Stimulated activated CD4-positive, alpha-beta T cell treated with anti-CD3 and anti-CD28 coated beads, Interleukin-2, amount 100 ng/mL, for 48 hours (primary cell): Measurements from ENCODE around the gene KRT16.
"Not testable (repeated sequence)": the region's sequence is repeated elsewhere in the genome, so short reads cannot be mapped to it uniquely, and the experiment has no call there.

ENCODE experiments used
- DNase-seq, 2 donors: peaks; one replicate each; pipeline ENCODE4 v3.0.0-alpha.2; 2020

Gene KRT16

DNA sequence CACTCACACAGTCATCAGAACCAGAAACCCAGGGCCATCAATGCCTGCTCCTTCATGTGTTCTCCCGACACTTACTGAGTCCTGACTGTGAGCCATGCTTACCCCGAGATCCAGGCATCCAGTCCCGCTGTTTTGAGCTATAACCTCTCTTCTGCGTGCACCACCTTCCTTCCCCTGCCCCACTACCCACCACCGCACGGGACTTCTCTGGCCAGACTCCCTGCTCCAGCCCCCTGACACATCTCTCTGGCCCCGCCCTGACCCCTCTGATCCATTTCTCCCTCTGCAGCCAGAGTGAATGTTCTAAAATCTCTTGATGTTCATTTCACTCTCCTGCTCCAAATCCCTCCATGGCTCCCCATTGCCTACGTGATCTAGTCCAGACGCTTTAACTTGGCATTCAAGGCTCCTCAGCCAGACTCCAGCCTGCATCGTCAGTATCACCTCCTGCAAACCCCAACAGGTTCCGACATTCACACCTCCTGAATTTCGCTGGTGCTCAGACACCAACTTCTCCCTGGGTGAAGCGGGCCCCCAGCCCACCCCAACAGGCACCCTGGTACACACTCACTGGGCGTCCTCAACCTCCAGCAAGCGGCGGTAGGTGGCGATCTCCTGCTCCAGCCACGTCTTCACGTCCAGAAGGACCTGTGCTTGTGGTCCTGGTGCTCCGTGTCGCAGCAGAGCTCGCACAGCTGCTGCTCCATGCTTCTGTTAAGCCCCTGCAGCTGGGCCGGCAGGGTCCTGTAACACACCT lies 14.9 kb upstream of the KRT16 start:
- DNase-seq, result no peak

DNA sequence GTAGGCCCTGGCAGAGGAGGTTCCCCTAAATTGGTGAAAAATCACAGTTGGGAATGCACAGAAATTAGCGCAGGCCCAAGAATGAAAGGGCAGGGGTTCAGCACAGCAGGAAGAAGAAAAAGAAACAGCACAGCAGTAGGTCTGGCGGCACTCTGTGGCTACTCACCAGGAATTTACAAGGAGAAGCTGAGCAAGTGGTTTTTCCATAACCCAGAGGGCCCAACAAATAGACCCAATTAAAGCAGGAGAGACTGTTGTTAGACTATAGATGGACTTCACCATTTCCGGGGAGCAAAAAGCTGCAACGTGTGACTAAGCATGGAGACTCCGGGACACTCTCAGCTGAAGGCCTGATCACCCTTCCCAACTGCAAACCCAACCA lies 14.3 kb upstream of the KRT16 start:
- not testable (repeated sequence) for DNase-seq

GRCh38 chr17:41626028-41626913 lies 13.7 kb upstream of the KRT16 start:
- not testable (repeated sequence) for DNase-seq

- DNase-seq, result no peak
Measured at GRCh38 chr17:41625602-41626001, 13.0 kb upstream of the KRT16 start.

DNA sequence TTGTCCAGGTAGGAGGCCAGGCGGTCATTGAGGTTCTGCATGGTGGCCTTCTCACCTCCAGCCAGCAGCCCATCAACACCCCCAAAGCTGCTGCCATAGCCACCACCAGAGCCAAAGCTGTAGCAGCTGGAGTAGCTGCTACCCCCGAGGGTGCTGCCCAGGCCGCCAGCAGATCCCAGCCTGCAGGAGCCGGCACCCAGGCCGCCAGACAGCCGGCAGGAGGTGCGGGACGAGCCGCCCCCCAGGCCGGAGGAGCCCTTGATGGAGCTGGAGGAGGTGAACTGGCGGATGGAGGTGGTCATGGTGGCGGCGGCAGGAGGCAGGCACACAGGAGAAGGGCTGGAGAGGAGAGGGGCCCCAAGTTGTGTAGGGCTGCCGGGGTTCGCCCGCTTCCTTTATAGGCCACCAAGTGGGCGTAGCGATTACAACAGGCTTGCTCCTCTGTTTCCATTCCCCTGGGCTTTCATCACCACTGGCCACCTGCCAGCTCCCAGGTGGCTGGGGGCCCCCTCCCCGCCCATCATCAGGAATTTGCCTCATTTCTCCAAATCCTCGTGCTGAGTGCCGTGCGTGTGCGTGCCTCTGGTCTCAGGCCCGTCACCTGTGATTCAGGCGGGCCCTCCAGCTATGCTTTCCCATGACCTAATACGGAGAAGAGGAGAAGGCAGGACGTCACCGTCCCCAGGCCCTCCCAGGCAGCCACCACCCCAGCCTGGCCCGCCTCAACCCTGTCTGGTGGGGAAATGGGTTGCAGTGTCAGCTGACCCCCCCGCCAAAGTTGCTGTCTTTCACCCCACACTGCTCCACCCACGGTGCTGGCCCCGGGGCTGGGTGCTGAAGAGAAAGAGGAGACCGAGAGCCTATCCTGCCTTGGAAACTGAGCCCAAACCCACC lies 11.9 kb upstream of the KRT16 start, which contains the start of gene KRT17:
KRT17 (minus strand) TSS at position 368 of the 894 bp plus-strand sequence; CDS start at position 302, 66 bp downstream.
- no peak for DNase-seq

DNA sequence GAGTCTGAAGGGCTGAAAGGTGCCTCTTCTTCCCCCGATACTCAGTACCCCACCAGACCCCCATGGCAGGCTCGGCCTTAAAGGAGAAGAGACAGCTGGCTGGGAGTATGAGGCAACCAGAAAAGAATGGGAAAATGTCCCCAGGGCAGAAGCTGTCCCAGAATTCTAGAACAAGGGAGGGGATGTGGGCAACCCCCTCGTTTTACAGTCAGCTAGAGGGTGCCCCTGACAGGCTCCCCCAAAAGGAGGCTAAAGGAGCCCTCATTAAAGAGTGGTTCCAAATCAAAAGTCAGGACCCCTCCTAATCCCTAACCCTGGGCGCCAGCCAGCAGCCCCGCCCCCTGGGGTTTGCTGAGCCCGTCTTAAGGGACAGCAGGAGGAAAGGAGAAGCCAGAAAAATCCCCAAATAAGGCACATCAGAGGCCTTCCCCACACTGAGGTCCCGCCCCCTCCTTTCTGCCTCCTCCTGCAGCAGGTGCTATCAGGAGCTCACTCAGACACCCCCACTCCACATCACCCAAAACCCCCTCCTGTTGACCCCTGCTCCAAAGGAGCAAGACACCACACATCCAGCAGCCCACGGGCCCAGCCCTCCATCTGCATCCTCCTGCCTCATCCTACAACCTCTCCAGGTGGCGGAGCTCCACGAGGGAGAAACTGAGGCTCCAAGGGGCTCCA lies 10.8 kb upstream of the KRT16 start:
- not testable (repeated sequence) for DNase-seq

- DNase-seq, result not testable (repeated sequence)
Measured at GRCh38 chr17:41622340-41623183, 10.0 kb upstream of the KRT16 start.

- no peak for DNase-seq
Measured at GRCh38 chr17:41621916-41622315, 9.3 kb upstream of the KRT16 start.

DNA sequence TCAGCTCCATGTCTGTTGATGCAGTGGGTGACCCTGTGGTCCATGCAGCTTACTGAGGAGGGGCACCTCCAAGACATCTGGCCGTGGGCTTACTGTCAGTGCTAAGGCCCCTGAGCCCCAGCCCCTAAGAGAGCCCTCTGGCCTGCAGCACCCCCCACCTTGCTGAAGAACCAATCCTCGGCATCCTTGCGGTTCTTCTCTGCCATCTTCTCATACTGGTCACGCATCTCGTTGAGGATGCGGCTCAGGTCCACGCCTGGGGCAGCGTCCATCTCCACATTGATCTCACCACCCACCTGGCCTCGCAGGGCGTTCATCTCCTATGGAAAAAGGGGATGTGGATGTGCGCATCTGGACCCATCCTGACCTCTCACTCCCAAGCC lies 8.9 kb upstream of the KRT16 start:
- DNase-seq, result not testable (repeated sequence)

DNA sequence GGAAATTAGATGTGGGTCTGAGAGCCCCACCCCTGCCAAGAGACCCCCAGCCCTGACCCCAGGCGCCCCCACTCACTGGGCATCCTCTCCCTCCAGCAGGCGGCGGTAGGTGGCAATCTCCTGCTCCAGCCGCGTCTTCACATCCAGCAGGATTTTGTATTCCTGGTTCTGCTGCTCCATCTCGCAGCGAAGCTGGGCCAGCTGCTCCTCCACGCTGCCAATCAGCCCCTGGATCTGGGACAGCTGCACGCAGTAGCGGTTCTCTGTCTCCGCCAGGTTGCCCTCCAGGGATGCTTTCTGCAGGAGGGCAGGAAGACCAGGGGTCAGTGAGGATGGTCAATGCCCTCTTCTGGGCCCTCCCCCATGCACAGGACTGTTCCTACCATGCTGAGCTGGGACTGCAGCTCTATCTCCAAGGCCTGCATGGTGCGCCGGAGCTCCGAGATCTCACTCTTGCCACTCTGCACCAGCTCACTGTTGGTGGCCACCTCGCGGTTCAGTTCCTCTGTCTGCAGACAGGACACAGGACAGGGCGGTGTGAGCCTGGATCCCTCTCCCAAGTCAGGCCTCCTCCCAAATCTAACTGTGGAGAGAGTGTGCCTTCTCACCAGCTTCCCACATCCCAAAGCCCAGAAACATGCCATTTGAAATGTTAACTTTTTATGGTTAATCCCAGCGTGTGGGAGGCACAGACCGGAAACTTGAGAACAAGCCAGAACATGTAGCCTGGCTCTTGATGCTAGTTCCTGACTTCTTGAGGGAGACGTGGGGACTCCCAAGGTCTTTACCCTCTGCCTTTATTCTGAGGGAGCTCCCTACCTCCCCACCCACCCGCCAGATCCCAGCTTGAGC lies 8.2 kb upstream of the KRT16 start:
- DNase-seq, result no peak

- not testable (repeated sequence) for DNase-seq
Measured at GRCh38 chr17:41619927-41620582, 7.5 kb upstream of the KRT16 start.

DNA sequence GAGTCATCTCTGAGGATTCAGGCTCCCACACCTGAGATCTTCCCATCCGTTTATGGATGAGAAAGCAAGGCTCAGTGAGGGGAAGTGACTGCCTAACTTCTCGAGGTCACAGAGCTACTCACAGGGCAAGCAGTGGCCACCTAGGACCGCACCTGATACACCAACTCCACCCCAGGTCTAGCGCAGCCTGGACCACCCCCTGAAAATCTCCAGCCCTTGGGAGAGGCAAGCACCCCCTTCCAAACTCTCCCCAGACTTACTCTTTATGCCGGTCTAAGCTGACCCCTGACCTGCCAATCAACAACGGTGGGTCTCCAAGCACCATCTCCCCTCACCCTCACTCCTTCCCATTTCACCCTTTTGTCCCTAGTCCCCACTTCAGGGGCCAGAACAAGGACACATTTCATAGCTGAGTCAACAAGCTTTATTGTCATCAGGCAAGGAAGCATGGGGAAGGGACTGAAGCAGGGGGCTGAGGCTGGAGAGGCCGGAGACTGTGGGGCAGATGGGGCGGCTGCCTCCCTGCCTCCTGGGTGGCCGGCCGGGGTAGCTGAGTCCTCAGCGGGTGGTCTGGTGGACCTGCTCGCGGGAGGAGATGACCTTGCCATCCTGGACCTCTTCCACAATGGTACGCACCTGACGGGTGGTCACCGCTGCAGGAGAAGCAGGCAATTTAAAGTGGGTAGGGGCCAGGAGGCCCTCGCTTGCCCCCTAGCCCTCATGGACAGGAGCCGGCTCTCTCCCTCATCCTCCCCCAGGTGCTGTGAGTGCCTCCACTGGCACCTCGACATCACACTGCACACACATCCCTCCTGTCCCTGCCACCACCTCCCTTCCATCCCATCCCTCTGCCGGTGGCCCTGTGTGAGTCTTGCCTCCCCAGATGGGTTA lies 6.7 kb upstream of the KRT16 start:
- DNase-seq, result no peak

DNA sequence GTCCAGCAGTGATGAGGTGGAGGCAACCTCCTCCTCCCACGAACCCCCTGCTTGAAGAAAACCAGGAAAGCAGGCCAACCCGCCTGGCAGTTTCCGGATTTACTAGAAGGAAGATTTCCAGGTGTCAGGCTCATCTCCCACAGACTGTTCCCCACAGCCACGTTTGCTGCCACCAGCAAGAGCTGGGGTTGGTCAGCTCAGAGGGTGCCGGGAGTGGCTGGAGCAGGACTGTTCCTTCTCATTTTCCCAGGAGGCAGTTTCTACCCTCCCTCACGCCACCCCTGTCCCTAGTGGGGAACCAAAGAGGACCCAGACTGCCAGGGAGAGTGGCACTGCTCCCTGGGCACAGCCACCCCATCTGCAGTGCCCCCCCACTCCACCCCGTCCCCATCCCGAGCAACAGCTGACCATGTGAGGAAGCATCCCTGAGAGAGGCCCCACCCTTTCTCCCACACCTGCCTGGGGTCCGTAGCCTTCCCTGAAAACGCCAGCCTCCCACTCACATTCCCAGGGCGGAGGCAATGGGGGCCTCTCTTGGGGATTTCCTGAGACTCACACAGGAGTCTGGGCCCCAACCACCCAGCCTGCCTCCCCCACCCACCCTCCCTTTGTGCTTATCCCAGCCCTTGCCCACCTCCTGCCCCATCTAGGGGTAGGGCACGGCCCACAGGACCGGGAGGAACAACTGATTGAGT lies 5.9 kb upstream of the KRT16 start:
- no peak for DNase-seq

- no peak for DNase-seq
Measured at GRCh38 chr17:41617698-41618097, 5.1 kb upstream of the KRT16 start.

DNA sequence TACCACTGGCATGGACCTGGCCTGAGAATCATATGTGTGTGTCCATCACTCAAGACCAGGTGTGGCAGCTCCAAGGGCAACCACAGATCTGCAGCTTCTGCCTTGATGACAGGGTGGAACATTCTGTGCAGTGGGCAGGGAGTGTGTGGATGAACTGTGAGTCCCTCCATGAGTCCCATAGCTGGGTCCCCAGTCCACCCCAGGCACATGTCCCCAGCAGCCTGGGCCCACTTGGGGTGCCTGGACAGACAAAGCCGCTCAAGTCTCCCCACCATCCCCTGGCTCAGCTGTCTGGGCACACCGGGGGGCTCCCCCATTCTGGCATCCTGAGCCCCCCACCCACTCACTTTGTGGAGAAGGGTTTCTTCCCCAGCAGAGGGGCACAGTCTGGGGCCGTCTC lies 4.6 kb upstream of the KRT16 start:
- DNase-seq, result no peak

DNA sequence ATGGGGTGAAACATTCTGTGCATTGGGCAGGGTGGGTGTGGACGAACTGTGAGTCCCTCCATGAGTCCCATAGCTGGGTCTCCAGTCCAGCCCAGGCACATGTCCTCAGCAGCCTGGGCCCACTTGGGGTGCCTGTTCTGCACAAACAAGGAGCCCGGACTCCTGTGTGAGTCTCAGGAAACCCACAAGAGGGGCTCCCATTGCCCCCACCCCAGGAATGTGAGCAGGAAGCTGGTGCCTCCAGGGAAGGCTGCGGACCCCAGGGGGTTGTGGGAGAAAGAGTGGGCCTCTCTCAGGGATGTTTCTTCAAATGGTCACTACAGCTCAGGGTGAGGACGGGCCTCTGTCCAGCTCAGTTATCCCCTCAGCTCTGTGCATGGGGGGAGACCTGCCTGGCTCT lies 3.9 kb upstream of the KRT16 start:
- not testable (repeated sequence) for DNase-seq

DNA sequence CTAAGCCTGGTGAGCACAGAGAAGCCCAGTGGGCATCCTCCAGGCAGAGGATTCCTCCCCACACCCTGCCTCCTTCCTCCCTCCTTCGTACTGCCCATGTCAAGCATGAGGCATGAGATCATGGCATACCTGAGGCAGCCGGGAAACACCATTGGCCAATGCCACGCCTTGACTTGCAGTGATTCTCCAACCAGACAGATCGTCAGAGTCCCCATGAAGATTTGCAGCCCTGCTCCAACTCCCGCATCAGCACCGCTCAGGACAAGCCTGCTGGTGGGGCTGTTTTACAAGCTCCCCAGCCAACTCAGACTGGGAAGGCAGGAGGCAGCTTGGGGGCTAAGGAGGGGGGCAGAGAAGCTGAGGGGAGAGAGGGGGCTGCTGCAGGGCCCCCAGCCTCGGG lies 2.9 kb upstream of the KRT16 start:
- no peak for DNase-seq

GRCh38 chr17:41614767-41615166 lies 2.2 kb upstream of the KRT16 start:
- DNase-seq, result not testable (repeated sequence)
